SH-SY5Y (cell line): ENCODE results near the gene NTSR1.

Source experiments
- GATA2 ChIP-seq: IDR thresholded peaks from 2 replicates; pipeline ENCODE4 v1.6.1; 2011; ENCODE audit warnings: mild to moderate bottlenecking, low read depth, low read length
- GATA3 ChIP-seq: IDR thresholded peaks from 2 replicates; pipeline ENCODE4 v1.6.1; 2011; ENCODE audit warnings: low read depth, mild to moderate bottlenecking, low read length, moderate library complexity

DNA sequence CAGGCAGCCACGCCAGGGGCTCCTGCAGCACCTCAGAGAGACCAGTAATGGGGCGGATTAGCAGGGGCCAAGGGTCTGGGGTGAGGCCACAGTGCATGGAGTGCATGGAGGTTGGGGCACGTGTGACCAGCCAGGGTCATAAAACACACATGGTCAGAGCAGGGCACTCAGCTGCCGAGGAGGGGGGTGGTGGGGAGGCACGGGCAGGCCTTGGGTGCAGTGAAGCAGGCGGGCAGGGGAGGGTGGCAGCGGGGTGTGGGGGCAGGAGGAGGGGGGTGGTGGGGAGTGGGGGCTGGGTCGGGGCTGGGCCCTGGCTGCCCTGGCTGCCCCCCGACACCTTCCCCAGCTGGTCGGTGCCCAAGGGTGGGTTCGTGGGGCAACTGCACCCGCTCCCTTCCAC is 23.7 kb upstream of the NTSR1 start:
- no peak for TF ChIP-seq GATA2
- no peak for TF ChIP-seq GATA3
